HCT116 (cell line): ENCODE data around the gene MTOR. TPM values are rescaled to one million over a fixed set of nuclear protein-coding genes. Genes with fewer than 3 reads are reported as not detected.

Experiments used
- ATAC-seq: fragments of 200-7000 bp; cut with Tn5 transposase; 2 replicates; pipeline ENCODE4 v1.9.1; 2020; ENCODE audit warnings: mild to moderate bottlenecking, moderate library complexity
- BruUV-seq: library from RNA; stranded (reverse); fragments of 400-500 nt; replicated peaks from 2 replicates; lab custom pipeline; 2021; lab: Mats Ljungman, UMichigan
- CTCF ChIA-PET: fragments of 300-600 bp; sonication (Branson Sonifier 250); formaldehyde crosslinking; loops from one replicate; lab custom pipeline; 2021; ENCODE audit warnings: antibody characterized with exemption; lab: Charles Lee
- POLR2A ChIA-PET: fragments of 300-600, 350-600 bp; sonication (Branson Sonifier 250); formaldehyde crosslinking; loops from one replicate; lab custom pipeline; 2021; ENCODE audit warnings: antibody characterized with exemption; lab: Charles Lee
- RAD21 ChIA-PET, 2 experiments: fragments of 300-600 bp; sonication (Branson Sonifier 250); formaldehyde crosslinking; loops; one replicate each; lab custom pipeline; 2023; ENCODE audit warnings: low total read pairs in 2 of 2; ENCODE audit not compliant: uncharacterized antibody in 2 of 2, unreplicated experiment in 2 of 2, low non-redundant PET in 1 of 2; lab: Charles Lee
- DNase-seq: peaks from one replicate; pipeline ENCODE4 v3.0.0-alpha.2; 2010; ENCODE audit warnings: low read depth, low spot score
- H2AFZ ChIP-seq: fragments of 200-600 bp; shearing (Covaris generic), sonication (generic); 2 replicates; pipeline ENCODE4 v1.6.1; 2017; ENCODE audit warnings: low read depth, mixed run types, mixed read lengths, antibody characterized with exemption, low read length; ENCODE audit not compliant: poor library complexity, severe bottlenecking
- H3K27ac ChIP-seq: 2 replicates; pipeline ENCODE4 v1.5.1; 2012; ENCODE audit warnings: low read depth, low read length
- H3K27me3 ChIP-seq: fragments of 200-600 bp; sonication (generic); 2 replicates; pipeline ENCODE4 v1.6.1; 2016; ENCODE audit warnings: mixed run types, low read length, mixed read lengths; ENCODE audit not compliant: insufficient read depth
- H3K36me3 ChIP-seq, 2 experiments: fragments of 200-500 bp in 1 of 2; fragments of 200-600 bp in 1 of 2; sonication (Bioruptor generic) in 1 of 2; sonication (generic) in 1 of 2; 2 replicates each; pipeline versions ENCODE4 v1.5.1 to v1.6.1; 2014 to 2016; ENCODE audit warnings: low read length in 2 of 2, inconsistent platforms in 1 of 2, mixed read lengths in 1 of 2, mixed run types in 1 of 2; ENCODE audit not compliant: insufficient read depth in 2 of 2, control insufficient read depth in 1 of 2
- H3K4me1 ChIP-seq, 2 experiments: fragments of 200-600 bp in 1 of 2; sonication (generic) in 1 of 2; 2 replicates each; pipeline versions ENCODE4 v1.5.1 to v1.6.1; 2012 to 2017; ENCODE audit warnings: low read length in 2 of 2, inconsistent platforms in 1 of 2, mild to moderate bottlenecking in 1 of 2, mixed read lengths in 1 of 2, mixed run types in 1 of 2, moderate library complexity in 1 of 2; ENCODE audit not compliant: insufficient read depth in 2 of 2, control insufficient read depth in 1 of 2
- H3K4me2 ChIP-seq: fragments of 200-600 bp; sonication (generic); 2 replicates; pipeline ENCODE4 v1.6.1; 2017; ENCODE audit warnings: mixed run types, low read length, mixed read lengths
- H3K4me3 ChIP-seq, 2 experiments: fragments of 200-600 bp in 1 of 2; sonication (generic) in 1 of 2; replicated peaks in 1 of 2; 2 replicates each; pipeline ENCODE4 v1.5.1; 2011 to 2016; ENCODE audit warnings: low read length in 2 of 2, control low read depth in 1 of 2, low read depth in 1 of 2, mild to moderate bottlenecking in 1 of 2, mixed read lengths in 1 of 2, mixed run types in 1 of 2
- H3K79me2 ChIP-seq: fragments of 200-600 bp; sonication (generic); 2 replicates; pipeline ENCODE4 v1.6.1; 2017; ENCODE audit warnings: mild to moderate bottlenecking, mixed run types, low read length, moderate library complexity, mixed read lengths; ENCODE audit not compliant: insufficient read depth
- H3K9ac ChIP-seq: fragments of 200-600 bp; sonication (generic); 2 replicates; pipeline ENCODE4 v1.6.1; 2016; ENCODE audit warnings: low read length, mixed read lengths
- H3K9me2 ChIP-seq: fragments of 200-600 bp; sonication (generic), shearing (Covaris generic); 2 replicates; pipeline ENCODE4 v1.6.1; 2017; ENCODE audit warnings: mixed run types, mild to moderate bottlenecking, moderate library complexity; ENCODE audit not compliant: insufficient read depth
- H3K9me3 ChIP-seq, 2 experiments: fragments of 200-500 bp in 1 of 2; fragments of 200-600 bp in 1 of 2; sonication (Bioruptor generic) in 1 of 2; sonication (generic) in 1 of 2; 2 replicates each; pipeline ENCODE4 v1.6.1; 2014 to 2017; ENCODE audit warnings: low read length in 2 of 2, mixed read lengths in 2 of 2, inconsistent platforms in 1 of 2, low read depth in 1 of 2, mild to moderate bottlenecking in 1 of 2, mixed run types in 1 of 2, moderate library complexity in 1 of 2; ENCODE audit not compliant: control insufficient read depth in 1 of 2, insufficient read depth in 1 of 2
- H4K20me1 ChIP-seq: fragments of 200-600 bp; sonication (generic), shearing (Covaris generic); 2 replicates; pipeline ENCODE4 v1.6.1; 2017; ENCODE audit warnings: mixed run types, mild to moderate bottlenecking, moderate library complexity; ENCODE audit not compliant: insufficient read depth
- CBX3 ChIP-seq: IDR thresholded peaks from 2 replicates; pipeline ENCODE4 v1.6.1; 2012; ENCODE audit warnings: low read depth
- EGR1 ChIP-seq: IDR thresholded peaks from 2 replicates; pipeline ENCODE4 v1.6.1; 2012; ENCODE audit warnings: low read depth
- EZH2 ChIP-seq: fragments of 200-600 bp; sonication (generic); IDR thresholded peaks from 2 replicates; pipeline ENCODE4 v1.6.1; 2017; ENCODE audit warnings: antibody characterized with exemption, mixed run types
- EZH2phosphoT487 ChIP-seq: fragments of 200-600 bp; IDR thresholded peaks from 2 replicates; pipeline ENCODE4 v1.6.1; 2018; ENCODE audit warnings: antibody characterized with exemption, borderline replicate concordance
- FOSL1 ChIP-seq: IDR thresholded peaks from 2 replicates; pipeline ENCODE4 v1.6.1; 2012; ENCODE audit warnings: low read depth
- JUND ChIP-seq: IDR thresholded peaks from 2 replicates; pipeline ENCODE4 v1.6.1; 2012
- POLR2AphosphoS5 ChIP-seq: IDR thresholded peaks from 2 replicates; pipeline ENCODE4 v1.6.1; 2011; ENCODE audit warnings: mild to moderate bottlenecking, low read depth, low read length, moderate library complexity
- RAD21 ChIP-seq: IDR thresholded peaks from 2 replicates; pipeline ENCODE4 v1.6.1; 2012; ENCODE audit warnings: low read depth, mild to moderate bottlenecking
- SP1 ChIP-seq: IDR thresholded peaks from 2 replicates; pipeline ENCODE4 v1.6.1; 2012; ENCODE audit warnings: low read depth
- YY1 ChIP-seq: IDR thresholded peaks from 2 replicates; pipeline ENCODE4 v1.6.1; 2011; ENCODE audit warnings: low read length, low read depth, moderate library complexity, mild to moderate bottlenecking; ENCODE audit not compliant: insufficient replicate concordance; ENCODE audit errors: extremely low read depth
- ZNF274 ChIP-seq: fragments of 200-500 bp; sonication (Bioruptor generic); IDR thresholded peaks from 2 replicates; pipeline ENCODE4 v1.6.1; 2014; ENCODE audit warnings: mild to moderate bottlenecking, low read depth, low read length, inconsistent platforms
- intact Hi-C: fragments of 100-400 bp; cut with micrococcal nuclease; formaldehyde crosslinking; loops from 2 replicates; pipeline ENCODE4 v1.10.0; 2022
- total RNA-seq: library from RNA; stranded (reverse); gene quantifications from one replicate; pipeline ENCODE4 v1.2.1, GENCODE V29; 2021; ENCODE audit not compliant: unreplicated experiment
- TF ChIP-seq, protein P1 (sequence below): IDR thresholded peaks from 2 replicates; pipeline ENCODE4 v1.6.1; 2012

MTOR gene
- total RNA-seq, 1 experiment from 2014 or later: 42.2 TPM

DNA sequence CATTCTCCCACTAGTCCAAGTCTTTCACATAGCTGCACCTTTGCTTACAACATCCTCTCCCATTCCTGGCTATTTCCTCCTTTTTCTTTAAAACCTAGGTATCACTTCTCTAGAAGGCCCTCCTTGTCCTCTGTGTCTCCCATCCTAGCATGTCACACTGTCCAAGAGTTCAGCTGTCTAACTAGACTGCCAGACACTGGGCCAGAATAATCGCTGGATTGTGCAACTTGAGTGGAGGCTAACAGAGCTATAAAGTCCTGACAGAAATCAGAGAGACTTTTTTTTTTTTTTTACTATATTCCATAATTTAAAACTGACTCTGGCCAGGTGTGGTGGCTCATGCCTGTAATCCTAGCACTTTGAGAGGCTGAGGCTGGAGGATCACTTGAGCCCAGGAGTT, 77.4 kb downstream of the MTOR start:
- ChIA-PET POLR2A (interaction anchor here (0.6 kb wide), 1 partner anchor 537 kb away, joined by 3 read pairs; no protein-coding TSS in a partner anchor), RAD21 (interaction anchor here in 1 of 2 experiments (0.6 kb wide), 1 partner anchor 121 kb away, joined by 4 read pairs; no protein-coding TSS in a partner anchor), CTCF (no interaction called here)
- Histone ChIP-seq H3K4me2 (no peak overlapping the region), H3K27me3 (no peaks in the 10 kb centered on the region), H3K9me3 (no peaks in the 10 kb centered on the region), H3K9ac (no peak overlapping the region), H2AFZ (no peak overlapping the region)
- intact Hi-C loops: no loop called here
- DNase-seq (no peak), ATAC-seq (no peak)
- TF ChIP-seq FOSL1: no peak
- no peak for TF ChIP-seq ZNF274
- TF ChIP-seq YY1: no peak
- TF ChIP-seq RAD21: no peak
- TF ChIP-seq POLR2AphosphoS5: no peak
- no peak for TF ChIP-seq JUND
- no peak for TF ChIP-seq EZH2
- TF ChIP-seq, all 23 proteins: peak for 0
- Histone ChIP-seq H3K4me3 (no peak overlapping the region), H3K27ac (no peak overlapping the region), H3K79me2 (no peaks in the 10 kb centered on the region), H3K4me1 (no peaks in the 10 kb centered on the region), H4K20me1 (no peaks in the 10 kb centered on the region), H3K9me2 (no peaks in the 10 kb centered on the region), H3K36me3 (0 out of 4 replicates have a peak, but pooled peaks cover 0 to 5% of the 10 kb centered on the region in 2 experiments)
- BruUV-seq: no TSS peak

DNA sequence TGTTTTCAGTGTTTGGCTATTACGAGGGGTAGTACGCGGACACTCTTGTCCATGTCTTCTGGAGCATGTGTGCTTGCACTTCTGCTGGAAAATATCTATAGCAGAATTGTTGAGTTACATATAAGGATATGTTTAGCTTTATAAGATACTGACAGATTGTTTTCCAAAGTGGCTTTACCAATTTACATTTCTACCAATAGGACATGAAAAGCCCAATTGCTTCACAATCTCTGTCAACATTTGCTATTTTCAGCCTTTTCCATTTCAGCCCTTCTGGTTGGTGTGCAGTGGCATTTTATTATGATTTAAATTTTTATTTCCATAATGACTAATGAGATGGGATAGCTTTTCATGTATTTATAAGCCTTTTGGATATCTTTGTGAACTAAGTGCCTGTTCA, 79.5 kb downstream of the MTOR start:
- H3K9me3 ChIP-seq: no peaks in the 10 kb centered on the region
- H3K4me2 ChIP-seq: no peak overlapping the region
- RAD21 ChIA-PET: no interaction called here
- ATAC-seq: no peak
- POLR2A ChIA-PET: no interaction called here
- H3K79me2 ChIP-seq: no peaks in the 10 kb centered on the region
- intact Hi-C loops: no loop called here
- H4K20me1 ChIP-seq: no peaks in the 10 kb centered on the region
- 0 out of 4 replicates have a peak, but pooled peaks cover 0 to 5% of the 10 kb centered on the region in 2 experiments for H3K36me3 ChIP-seq
- no peaks in the 10 kb centered on the region for H3K4me1 ChIP-seq
- CTCF ChIA-PET: no interaction called here
- H3K27me3 ChIP-seq: no peaks in the 10 kb centered on the region
- no TSS peak for BruUV-seq
- no peak overlapping the region for H3K4me3 ChIP-seq
- H3K9me2 ChIP-seq: no peaks in the 10 kb centered on the region
- no peak overlapping the region for H3K9ac ChIP-seq
- H3K27ac ChIP-seq: no peak overlapping the region
- TF ChIP-seq SP1 (no peak), RAD21 (no peak), EZH2phosphoT487 (no peak), EGR1 (no peak), CBX3 (no peak), EZH2 (no peak)
- TF ChIP-seq, protein P1, sequence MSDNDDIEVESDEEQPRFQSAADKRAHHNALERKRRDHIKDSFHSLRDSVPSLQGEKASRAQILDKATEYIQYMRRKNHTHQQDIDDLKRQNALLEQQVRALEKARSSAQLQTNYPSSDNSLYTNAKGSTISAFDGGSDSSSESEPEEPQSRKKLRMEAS: no peak
- TF ChIP-seq, all 23 proteins: peak for 0
- no peak overlapping the region for H2AFZ ChIP-seq
- DNase-seq: no peak
